WERI-Rb-1 (cell line): Measurements from ENCODE around the gene DRD4.

Experiments used
- DNase-seq: peaks from one replicate; pipeline ENCODE4 v3.0.0-alpha.2; 2020
- H3K27ac ChIP-seq: fragments of 250-450 bp; sonication (Bioruptor Pico); 2 replicates; pipeline ENCODE4 v1.5.1; 2020; ENCODE audit warnings: mild to moderate bottlenecking, moderate library complexity
- H3K27me3 ChIP-seq: fragments of 250-450 bp; sonication (Bioruptor Pico); 2 replicates; pipeline ENCODE4 v1.5.1; 2021; ENCODE audit warnings: mild to moderate bottlenecking, low read depth, moderate library complexity; ENCODE audit not compliant: insufficient read depth, severe bottlenecking
- H3K36me3 ChIP-seq: fragments of 250-450 bp; sonication (Bioruptor Pico); 2 replicates; pipeline ENCODE4 v1.5.1; 2020; ENCODE audit warnings: mild to moderate bottlenecking, moderate library complexity
- H3K4me3 ChIP-seq: 2 replicates; pipeline ENCODE4 v1.5.1; 2011; ENCODE audit warnings: low read depth, mild to moderate bottlenecking, control low read depth, low read length
- H3K9me3 ChIP-seq: fragments of 250-450 bp; sonication (Bioruptor Pico); 2 replicates; pipeline ENCODE4 v1.5.1; 2021; ENCODE audit warnings: mild to moderate bottlenecking, moderate library complexity; ENCODE audit not compliant: severe bottlenecking
- TF ChIP-seq, protein P1 (sequence below): IDR thresholded peaks from 2 replicates; pipeline ENCODE4 v1.5.1; 2011; ENCODE audit warnings: low read depth, mild to moderate bottlenecking, control low read depth, inconsistent platforms, low read length

DRD4 gene

DNA sequence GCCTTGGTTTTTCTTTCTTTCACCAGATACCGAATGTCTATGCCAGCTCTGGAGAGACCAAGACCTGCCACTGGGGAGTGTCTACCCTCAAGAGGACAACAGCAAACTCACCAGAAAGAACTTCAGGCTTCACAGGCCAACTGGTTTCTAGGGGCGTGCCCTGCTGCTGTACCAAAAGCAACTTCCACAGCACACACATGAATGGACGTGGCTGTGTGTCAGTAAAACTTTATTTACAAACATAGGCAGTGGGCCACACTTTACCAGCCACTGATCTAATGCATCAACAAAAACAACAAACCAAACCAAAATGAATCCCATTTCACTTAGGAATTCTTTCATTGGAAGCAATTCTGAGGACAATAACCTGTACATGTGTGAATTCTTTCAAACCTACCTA, 41.2 kb downstream of the DRD4 start:
- peaks cover 71% of the 10 kb centered on the region for H3K36me3 ChIP-seq
- H3K27me3 ChIP-seq: no peaks in the 10 kb centered on the region
- no peak for DNase-seq
- TF ChIP-seq, protein P1, sequence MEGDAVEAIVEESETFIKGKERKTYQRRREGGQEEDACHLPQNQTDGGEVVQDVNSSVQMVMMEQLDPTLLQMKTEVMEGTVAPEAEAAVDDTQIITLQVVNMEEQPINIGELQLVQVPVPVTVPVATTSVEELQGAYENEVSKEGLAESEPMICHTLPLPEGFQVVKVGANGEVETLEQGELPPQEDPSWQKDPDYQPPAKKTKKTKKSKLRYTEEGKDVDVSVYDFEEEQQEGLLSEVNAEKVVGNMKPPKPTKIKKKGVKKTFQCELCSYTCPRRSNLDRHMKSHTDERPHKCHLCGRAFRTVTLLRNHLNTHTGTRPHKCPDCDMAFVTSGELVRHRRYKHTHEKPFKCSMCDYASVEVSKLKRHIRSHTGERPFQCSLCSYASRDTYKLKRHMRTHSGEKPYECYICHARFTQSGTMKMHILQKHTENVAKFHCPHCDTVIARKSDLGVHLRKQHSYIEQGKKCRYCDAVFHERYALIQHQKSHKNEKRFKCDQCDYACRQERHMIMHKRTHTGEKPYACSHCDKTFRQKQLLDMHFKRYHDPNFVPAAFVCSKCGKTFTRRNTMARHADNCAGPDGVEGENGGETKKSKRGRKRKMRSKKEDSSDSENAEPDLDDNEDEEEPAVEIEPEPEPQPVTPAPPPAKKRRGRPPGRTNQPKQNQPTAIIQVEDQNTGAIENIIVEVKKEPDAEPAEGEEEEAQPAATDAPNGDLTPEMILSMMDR: no peak
- H3K9me3 ChIP-seq: no peaks in the 10 kb centered on the region
- H3K27ac ChIP-seq: no peak overlapping the region
- no peak overlapping the region for H3K4me3 ChIP-seq

DNA sequence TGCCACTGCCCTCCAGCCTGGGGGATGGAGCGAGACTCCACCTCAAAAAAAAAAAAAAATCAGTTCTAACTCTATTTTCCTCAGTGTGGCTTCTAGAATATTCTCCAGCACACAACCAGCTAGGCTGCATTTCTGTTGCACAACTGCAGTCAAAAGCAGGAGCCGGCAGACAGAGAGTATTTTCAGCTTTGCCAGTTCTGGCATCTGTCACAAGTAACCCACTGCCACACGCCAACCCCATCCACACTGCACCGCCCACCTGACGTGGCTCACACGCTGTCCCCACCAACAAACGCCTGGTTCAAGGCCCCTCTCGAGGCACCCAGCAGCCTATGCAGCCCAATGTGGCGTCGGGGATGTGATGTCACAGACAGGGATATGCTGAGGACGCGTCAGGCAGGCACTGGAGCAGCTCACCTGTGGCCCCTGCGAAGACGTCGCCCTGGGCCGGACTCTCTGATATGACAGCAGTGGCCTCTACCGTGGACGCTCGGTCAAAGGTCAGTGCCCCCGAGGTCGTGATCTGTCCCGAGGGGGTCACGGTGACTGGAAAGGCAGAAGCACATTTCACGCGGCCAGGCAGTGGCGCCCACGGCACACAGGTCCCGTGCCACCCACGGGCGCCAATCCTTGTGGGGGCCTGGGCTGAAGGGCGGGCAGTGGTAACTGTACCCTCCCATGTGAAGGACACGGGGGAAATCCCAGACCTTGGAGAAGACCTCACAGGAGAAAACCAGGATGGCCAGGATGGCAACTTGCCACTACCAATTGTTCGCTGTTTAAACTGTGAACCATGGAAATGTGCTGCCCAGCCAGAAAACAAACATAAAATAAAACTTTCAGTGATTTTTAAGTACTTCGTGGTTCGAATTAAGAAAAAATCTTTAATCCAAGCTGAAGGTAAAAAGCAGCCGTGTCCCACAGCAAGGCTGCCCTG, 42.5 kb downstream of the DRD4 start:
- no peak overlapping the region for H3K4me3 ChIP-seq
- DNase-seq: no peak
- H3K27me3 ChIP-seq: no peaks in the 10 kb centered on the region
- no peak overlapping the region for H3K27ac ChIP-seq
- H3K9me3 ChIP-seq: no peaks in the 10 kb centered on the region
- peaks cover 69% of the 10 kb centered on the region for H3K36me3 ChIP-seq
- TF ChIP-seq, protein P1: no peak

DNA sequence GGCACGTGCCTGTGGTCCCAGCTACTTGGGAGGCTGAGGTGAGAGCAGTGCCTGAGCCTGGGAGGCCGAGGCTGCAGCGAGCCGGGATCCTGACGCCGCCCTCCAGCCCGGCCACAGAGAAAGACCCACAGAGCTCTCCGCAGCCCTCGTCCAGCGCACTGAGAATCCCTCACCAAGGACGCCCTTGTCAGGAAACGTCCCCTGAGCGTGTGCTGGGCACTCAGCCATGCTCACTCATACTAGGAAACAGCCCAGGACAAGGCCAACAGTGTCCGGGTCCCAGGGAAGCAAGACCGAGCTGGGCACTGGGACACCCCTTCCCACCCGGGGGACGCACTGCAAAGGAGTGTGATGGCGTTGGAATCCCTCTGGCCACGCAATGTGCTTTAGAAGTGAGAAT, 43.4 kb downstream of the DRD4 start:
- peaks cover 71% of the 10 kb centered on the region for H3K36me3 ChIP-seq

DNA sequence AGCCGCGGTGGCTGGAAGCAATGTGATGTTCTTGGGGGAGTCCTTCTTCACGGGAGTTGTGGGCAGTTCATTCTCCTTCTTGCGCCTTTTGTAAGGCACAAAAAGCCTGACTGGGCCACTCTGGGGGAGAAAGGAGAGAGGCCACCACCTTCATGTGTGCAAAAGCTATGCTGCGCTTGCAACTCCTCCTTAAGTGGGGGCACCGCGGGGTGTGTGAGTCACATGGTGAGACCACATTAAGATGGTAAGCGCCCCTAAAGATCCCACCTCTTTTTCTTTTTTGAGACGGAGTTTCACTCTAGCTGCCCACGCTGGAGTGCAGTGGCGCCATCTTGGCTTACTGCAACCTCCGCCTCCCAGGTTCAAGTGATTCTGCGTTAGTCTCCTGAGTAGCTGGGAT, 43.9 kb downstream of the DRD4 start:
- Histone ChIP-seq H3K36me3 (peaks cover 73% of the 10 kb centered on the region), H3K27ac (no peak overlapping the region), H3K27me3 (no peaks in the 10 kb centered on the region), H3K4me3 (no peak overlapping the region), H3K9me3 (no peaks in the 10 kb centered on the region)
- DNase-seq: no peak
- TF ChIP-seq, protein P1: no peak

More for the DNA sequence above, 43.4 kb downstream of the DRD4 start:
- H3K4me3 ChIP-seq: no peak overlapping the region
- H3K27me3 ChIP-seq: no peaks in the 10 kb centered on the region
- TF ChIP-seq, protein P1: no peak
- DNase-seq: no peak
- no peaks in the 10 kb centered on the region for H3K9me3 ChIP-seq
- no peak overlapping the region for H3K27ac ChIP-seq

- H3K9me3 ChIP-seq: no peaks in the 10 kb centered on the region
- no peak for DNase-seq
- TF ChIP-seq, protein P1: no peak
- peaks cover 84% of the 10 kb centered on the region for H3K36me3 ChIP-seq
- no peak overlapping the region for H3K27ac ChIP-seq
- no peak overlapping the region for H3K4me3 ChIP-seq
- no peaks in the 10 kb centered on the region for H3K27me3 ChIP-seq
Observed at GRCh38 chr11:686451-687243, 49.6 kb downstream of the DRD4 start.
